Neural crest cell (in vitro differentiated cells): ENCODE results near the gene DDX4. TPM values are rescaled to one million over a fixed set of nuclear protein-coding genes. Genes with fewer than 3 reads are reported as not detected.
A peak's percentile ranks its signal among the peaks of the same experiment; 100 is the strongest.

ENCODE experiments used
- DNase-seq: peaks from one replicate; pipeline ENCODE4 v3.0.0; 2021; ENCODE audit warnings: low read depth, mixed read lengths, low spot score
- H3K27ac Mint-ChIP-seq: one replicate; pipeline ENCODE4 v1.8.0; 2021; ENCODE audit warnings: mild to moderate bottlenecking, mixed read lengths; ENCODE audit not compliant: unreplicated experiment
- H3K27me3 Mint-ChIP-seq: 2 replicates; pipeline ENCODE4 v1.8.0; 2021; ENCODE audit warnings: low read depth, mild to moderate bottlenecking, mixed read lengths
- H3K36me3 Mint-ChIP-seq: 2 replicates; pipeline ENCODE4 v1.8.0; 2021; ENCODE audit warnings: low read depth, mild to moderate bottlenecking, mixed read lengths
- H3K4me1 Mint-ChIP-seq: 2 replicates; pipeline ENCODE4 v1.8.0; 2021; ENCODE audit warnings: mixed read lengths
- H3K4me3 Mint-ChIP-seq: one replicate; pipeline ENCODE4 v1.8.0; 2021; ENCODE audit warnings: mild to moderate bottlenecking, mixed read lengths
- H3K9me3 Mint-ChIP-seq: 2 replicates; pipeline ENCODE4 v1.8.0; 2021; ENCODE audit warnings: mixed read lengths
- total RNA-seq: library from RNA; stranded (reverse); gene quantifications from 2 replicates; pipeline ENCODE4 v1.2.1, GENCODE V29; 2021
- TF ChIP-seq, protein P1 (sequence below): fragments of 200-600 bp; sonication (generic); conservative IDR thresholded peaks from 2 replicates; pipeline ENCODE4 v1.5.0; 2021; ENCODE audit warnings: antibody characterized with exemption, mild to moderate bottlenecking

The DDX4 gene
- total RNA-seq, 1 donor from 2014 or later: not detected

DNA sequence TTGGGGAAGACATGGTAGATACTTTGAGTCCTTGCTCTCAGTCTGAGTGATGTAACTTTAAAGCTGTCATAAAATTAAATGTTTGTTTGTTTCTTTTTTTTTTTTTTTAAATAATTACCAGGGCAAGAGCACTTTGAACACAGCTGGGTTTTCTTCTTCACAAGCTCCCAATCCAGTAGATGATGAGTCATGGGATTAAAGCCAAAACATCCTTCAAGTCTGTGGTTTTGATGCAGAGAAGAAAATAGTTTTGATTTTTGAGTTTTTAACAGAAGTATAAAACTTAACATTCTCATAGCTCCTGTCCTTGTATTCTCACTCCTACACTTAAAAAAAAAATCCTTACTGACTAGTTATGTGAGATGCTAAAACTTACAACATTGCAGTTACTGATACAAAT, 78.5 kb downstream of the DDX4 start:
- H3K27ac Mint-ChIP-seq: no peak overlapping the region
- H3K27me3 Mint-ChIP-seq: peaks cover 30% of the 10 kb centered on the region
- no peak for DNase-seq
- no peaks in the 10 kb centered on the region for H3K36me3 Mint-ChIP-seq
- H3K4me1 Mint-ChIP-seq: peaks cover 1% of the 10 kb centered on the region
- TF ChIP-seq, protein P1, sequence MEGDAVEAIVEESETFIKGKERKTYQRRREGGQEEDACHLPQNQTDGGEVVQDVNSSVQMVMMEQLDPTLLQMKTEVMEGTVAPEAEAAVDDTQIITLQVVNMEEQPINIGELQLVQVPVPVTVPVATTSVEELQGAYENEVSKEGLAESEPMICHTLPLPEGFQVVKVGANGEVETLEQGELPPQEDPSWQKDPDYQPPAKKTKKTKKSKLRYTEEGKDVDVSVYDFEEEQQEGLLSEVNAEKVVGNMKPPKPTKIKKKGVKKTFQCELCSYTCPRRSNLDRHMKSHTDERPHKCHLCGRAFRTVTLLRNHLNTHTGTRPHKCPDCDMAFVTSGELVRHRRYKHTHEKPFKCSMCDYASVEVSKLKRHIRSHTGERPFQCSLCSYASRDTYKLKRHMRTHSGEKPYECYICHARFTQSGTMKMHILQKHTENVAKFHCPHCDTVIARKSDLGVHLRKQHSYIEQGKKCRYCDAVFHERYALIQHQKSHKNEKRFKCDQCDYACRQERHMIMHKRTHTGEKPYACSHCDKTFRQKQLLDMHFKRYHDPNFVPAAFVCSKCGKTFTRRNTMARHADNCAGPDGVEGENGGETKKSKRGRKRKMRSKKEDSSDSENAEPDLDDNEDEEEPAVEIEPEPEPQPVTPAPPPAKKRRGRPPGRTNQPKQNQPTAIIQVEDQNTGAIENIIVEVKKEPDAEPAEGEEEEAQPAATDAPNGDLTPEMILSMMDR: no peak
- H3K4me3 Mint-ChIP-seq: no peak overlapping the region
- H3K9me3 Mint-ChIP-seq: no peaks in the 10 kb centered on the region

DNA sequence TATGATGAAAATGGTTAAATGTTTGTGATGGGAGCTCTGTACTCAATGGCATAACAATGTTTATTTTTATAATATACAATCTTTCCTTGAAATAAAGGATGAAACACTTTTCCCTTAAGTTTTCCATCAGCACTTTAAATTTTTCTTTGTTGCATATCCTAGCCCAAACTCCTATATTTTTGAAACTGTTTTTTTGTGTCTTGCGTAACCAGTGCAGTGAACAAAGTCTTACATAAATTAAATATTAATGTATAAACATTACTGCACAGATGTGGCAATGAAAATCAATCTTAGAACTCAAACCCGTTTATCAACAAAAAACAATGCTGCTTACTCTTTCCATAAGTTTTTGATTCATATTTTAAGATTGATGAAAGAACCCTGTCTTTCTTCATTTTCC, 79.2 kb downstream of the DDX4 start:
- H3K4me3 Mint-ChIP-seq: no peak overlapping the region
- peaks cover 35% of the 10 kb centered on the region for H3K27me3 Mint-ChIP-seq
- H3K4me1 Mint-ChIP-seq: peaks cover 5% of the 10 kb centered on the region
- H3K27ac Mint-ChIP-seq: no peak overlapping the region
- TF ChIP-seq, protein P1: no peak
- no peaks in the 10 kb centered on the region for H3K36me3 Mint-ChIP-seq
- no peak for DNase-seq
- no peaks in the 10 kb centered on the region for H3K9me3 Mint-ChIP-seq

DNA sequence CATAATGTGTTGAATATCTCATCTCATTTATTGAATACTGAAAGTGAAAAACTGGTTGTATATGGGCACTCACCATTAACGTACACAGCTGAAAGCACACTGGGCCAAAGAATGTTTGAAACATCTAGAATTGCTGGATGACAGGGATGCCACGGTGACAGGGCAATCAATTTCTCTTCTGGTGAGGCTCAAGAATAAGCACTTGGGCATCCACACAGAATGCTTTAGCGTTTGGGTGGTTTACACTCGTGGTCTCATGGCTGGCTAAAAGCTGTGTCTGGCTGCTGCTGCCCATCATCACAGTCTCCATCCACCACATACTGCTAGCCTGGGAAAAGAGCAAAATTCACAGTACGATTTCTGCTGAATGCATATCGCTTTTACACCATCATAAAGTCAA, 82.6 kb downstream of the DDX4 start:
- TF ChIP-seq, protein P1: no peak
- Mint-ChIP-seq H3K36me3 (no peaks in the 10 kb centered on the region), H3K9me3 (no peaks in the 10 kb centered on the region), H3K27ac (no peak overlapping the region), H3K4me1 (peaks cover 5% of the 10 kb centered on the region), H3K27me3 (peaks cover 65% of the 10 kb centered on the region), H3K4me3 (peak overlapping the region; percentile 21)
- no peak for DNase-seq

DNA sequence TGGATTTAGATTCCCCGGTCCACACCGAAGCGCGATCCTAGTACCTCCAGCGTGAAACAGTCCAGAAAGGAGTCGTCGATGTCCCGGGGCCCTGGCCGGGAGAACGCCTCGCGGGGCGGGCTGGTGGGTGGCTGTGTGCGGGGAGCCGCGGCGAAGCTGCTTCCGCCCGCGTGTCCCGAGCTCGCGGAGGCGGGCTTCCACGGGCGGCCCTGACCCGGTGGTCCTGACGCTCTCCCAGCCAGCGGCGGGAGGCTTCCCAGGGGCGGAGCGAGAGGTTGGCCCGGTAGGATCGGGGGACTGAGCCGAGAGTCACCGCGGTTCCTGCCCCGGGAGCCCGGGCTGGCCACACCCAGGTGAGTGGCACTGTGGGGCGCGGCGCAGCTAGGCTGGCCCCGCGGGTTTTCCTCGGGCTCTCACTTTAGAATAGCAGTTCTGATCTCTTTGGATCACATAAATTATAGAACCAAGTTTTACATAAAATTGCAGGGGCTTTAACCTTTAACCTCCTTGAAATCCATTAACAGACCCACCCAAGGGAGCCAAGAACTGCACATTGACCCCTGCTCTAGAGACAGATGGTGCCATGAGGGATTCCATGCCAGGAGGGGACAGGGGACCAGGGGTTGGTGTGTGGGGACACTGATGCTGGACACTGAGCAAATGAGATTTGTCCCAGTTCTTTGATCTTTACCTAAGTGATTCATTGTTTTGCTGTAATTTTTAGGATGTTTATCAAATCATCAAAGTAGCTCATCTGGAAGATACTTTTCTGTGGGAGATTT, 84.1 kb downstream of the DDX4 start:
- TF ChIP-seq, protein P1: no peak
- H3K27me3 Mint-ChIP-seq: peaks cover 65% of the 10 kb centered on the region
- peak overlapping the region; percentile 58 for H3K4me3 Mint-ChIP-seq
- no peak overlapping the region for H3K27ac Mint-ChIP-seq
- no peaks in the 10 kb centered on the region for H3K36me3 Mint-ChIP-seq
- H3K9me3 Mint-ChIP-seq: no peaks in the 10 kb centered on the region
- H3K4me1 Mint-ChIP-seq: peaks cover 5% of the 10 kb centered on the region
- peak; percentile 8 for DNase-seq

DNA sequence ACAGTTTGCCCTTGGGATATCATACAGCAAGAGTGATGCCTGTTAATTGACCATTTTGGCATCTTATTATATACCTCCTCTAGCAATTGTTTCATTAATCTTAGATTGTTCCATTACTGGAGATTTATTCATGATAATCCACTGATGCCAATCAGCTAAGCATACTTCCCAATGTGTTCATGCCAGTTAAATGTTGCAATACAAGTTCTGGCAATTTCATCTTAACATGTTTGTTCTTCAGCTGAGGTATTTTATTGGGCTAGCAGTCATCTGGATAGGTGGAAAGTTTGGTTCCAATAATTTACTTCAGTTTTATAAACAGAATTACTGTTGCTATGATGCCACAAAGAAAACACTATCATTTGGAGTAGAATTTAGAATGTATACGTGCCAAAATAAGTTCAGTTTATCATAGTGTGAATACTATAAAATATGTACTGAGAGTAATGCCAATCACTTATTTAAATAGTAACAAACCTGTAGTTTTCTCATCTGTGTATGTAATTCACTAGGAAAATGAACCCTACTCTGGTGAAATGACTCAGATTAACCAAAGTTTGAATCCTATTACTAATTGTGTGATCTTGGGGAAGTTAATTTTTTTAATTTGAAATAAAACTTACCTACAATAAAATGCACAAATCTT, 85.4 kb downstream of the DDX4 start:
- Mint-ChIP-seq H3K27ac (no peak overlapping the region), H3K36me3 (no peaks in the 10 kb centered on the region), H3K4me3 (no peak overlapping the region), H3K27me3 (peaks cover 64% of the 10 kb centered on the region), H3K9me3 (no peaks in the 10 kb centered on the region), H3K4me1 (peaks cover 5% of the 10 kb centered on the region)
- DNase-seq: no peak
- TF ChIP-seq, protein P1: no peak
